Hepatocyte (in vitro differentiated cells): ENCODE measurements around the gene RALB. TPM values are rescaled to one million over a fixed set of nuclear protein-coding genes. Genes with fewer than 3 reads are reported as not detected.

ENCODE experiments used
- DNase-seq: peaks from one replicate; pipeline ENCODE4 v3.0.0-alpha.2; 2016; ENCODE audit warnings: low spot score
- H2AFZ ChIP-seq: fragments of 200-600 bp; sonication (generic); 2 replicates; pipeline ENCODE4 v1.6.0; 2016; ENCODE audit warnings: antibody characterized with exemption, mild to moderate bottlenecking
- H3K27ac ChIP-seq: fragments of 200-600 bp; sonication (generic); 2 replicates; pipeline ENCODE4 v1.5.1; 2016; ENCODE audit warnings: mild to moderate bottlenecking
- H3K27me3 ChIP-seq: fragments of 200-600 bp; sonication (generic); 2 replicates; pipeline ENCODE4 v1.6.1; 2016
- H3K36me3 ChIP-seq: fragments of 200-600 bp; sonication (generic); replicated peaks from 2 replicates; pipeline ENCODE4 v1.5.1; 2016; ENCODE audit warnings: low read depth; ENCODE audit not compliant: insufficient read depth
- H3K4me1 ChIP-seq: fragments of 200-600 bp; sonication (generic); 2 replicates; pipeline ENCODE4 v1.5.1; 2016; ENCODE audit warnings: mild to moderate bottlenecking, moderate library complexity; ENCODE audit not compliant: insufficient read depth
- H3K4me2 ChIP-seq: fragments of 200-600 bp; sonication (generic); 2 replicates; pipeline ENCODE4 v1.6.0; 2016
- H3K4me3 ChIP-seq: fragments of 200-600 bp; sonication (generic); 2 replicates; pipeline ENCODE4 v1.5.1; 2016; ENCODE audit warnings: mild to moderate bottlenecking
- H3K79me2 ChIP-seq: fragments of 200-600 bp; sonication (generic); 2 replicates; pipeline ENCODE4 v1.6.0; 2017; ENCODE audit warnings: mild to moderate bottlenecking
- H3K9me2 ChIP-seq: fragments of 200-600 bp; sonication (generic); replicated peaks from 2 replicates; pipeline ENCODE4 v1.6.0; 2017; ENCODE audit warnings: mild to moderate bottlenecking; ENCODE audit not compliant: insufficient read depth
- H3K9me3 ChIP-seq: fragments of 200-600 bp; sonication (generic); 2 replicates; pipeline ENCODE4 v1.5.1; 2016; ENCODE audit warnings: low read depth, mild to moderate bottlenecking
- H4K20me1 ChIP-seq: fragments of 200-600 bp; sonication (generic); 2 replicates; pipeline ENCODE4 v1.6.0; 2016; ENCODE audit warnings: mild to moderate bottlenecking; ENCODE audit not compliant: insufficient read depth, poor library complexity, severe bottlenecking
- EZH2 ChIP-seq: fragments of 200-600 bp; sonication (generic); IDR thresholded peaks from 2 replicates; pipeline ENCODE4 v1.6.1; 2016; ENCODE audit warnings: antibody characterized with exemption, mild to moderate bottlenecking, borderline replicate concordance
- EZH2phosphoT487 ChIP-seq: fragments of 200-600 bp; sonication (generic); IDR thresholded peaks from one replicate; pipeline ENCODE4 v1.6.1; 2018; ENCODE audit warnings: antibody characterized with exemption, mild to moderate bottlenecking, low read depth, moderate library complexity; ENCODE audit not compliant: unreplicated experiment, severe bottlenecking
- WGBS: methylation state at CpG from one replicate; pipeline ENCODE4 v1.1.6; 2016; ENCODE audit warnings: low lambda C conversion rate; ENCODE audit errors: missing lambda C conversion rate; 5-methylcytosine and 5-hydroxymethylcytosine counted together
- polyA plus RNA-seq: library from polyadenylated mRNA; unstranded; fragments of >200 nt; fragmentation: Nextera tagmentation; extraction: Ambion mirVana; gene quantifications from 2 replicates; pipeline ENCODE4 v1.2.1, GENCODE V29; 2016
- total RNA-seq: library from RNA; depleted of rRNA; stranded (reverse); fragments of >200 nt; gene quantifications from 2 replicates; pipeline ENCODE4 v1.2.3, GENCODE V29; 2014
- TF ChIP-seq, protein P1 (sequence below): fragments of 200-600 bp; sonication (generic); IDR thresholded peaks from 2 replicates; pipeline ENCODE4 v1.5.1; 2016; ENCODE audit warnings: antibody characterized with exemption, mild to moderate bottlenecking; ENCODE audit not compliant: poor library complexity

Gene RALB
- total and polyA plus RNA-seq, 2 experiments from 2014 or later: 68.2 to 74.4 TPM

DNA sequence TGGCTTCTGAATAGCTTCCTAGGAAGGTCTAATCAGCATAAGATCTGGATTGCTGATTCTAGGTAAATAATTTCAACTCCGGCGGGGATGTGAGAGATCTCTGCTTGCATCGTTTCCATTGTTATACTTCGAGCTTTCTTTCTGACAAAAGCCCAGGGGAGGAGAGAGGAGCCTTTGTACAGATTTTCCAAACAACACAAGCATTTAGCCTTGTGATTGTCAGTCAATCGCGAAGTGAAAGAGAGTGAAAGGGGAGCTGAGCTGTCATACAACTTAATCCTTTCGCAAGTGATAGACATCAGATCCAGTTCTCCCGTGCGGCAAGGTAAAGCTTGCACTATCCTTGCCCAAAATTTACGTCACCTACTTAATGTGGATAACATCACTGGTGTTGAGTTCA, 26.2 kb downstream of the RALB start:
- H3K36me3 ChIP-seq: no peaks in the 10 kb centered on the region
- H3K79me2 ChIP-seq: peaks cover 35% of the 10 kb centered on the region
- no peaks in the 10 kb centered on the region for H3K9me3 ChIP-seq
- H3K27me3 ChIP-seq: no peaks in the 10 kb centered on the region
- TF ChIP-seq EZH2: no peak
- no peak for TF ChIP-seq EZH2phosphoT487
- TF ChIP-seq, protein P1, sequence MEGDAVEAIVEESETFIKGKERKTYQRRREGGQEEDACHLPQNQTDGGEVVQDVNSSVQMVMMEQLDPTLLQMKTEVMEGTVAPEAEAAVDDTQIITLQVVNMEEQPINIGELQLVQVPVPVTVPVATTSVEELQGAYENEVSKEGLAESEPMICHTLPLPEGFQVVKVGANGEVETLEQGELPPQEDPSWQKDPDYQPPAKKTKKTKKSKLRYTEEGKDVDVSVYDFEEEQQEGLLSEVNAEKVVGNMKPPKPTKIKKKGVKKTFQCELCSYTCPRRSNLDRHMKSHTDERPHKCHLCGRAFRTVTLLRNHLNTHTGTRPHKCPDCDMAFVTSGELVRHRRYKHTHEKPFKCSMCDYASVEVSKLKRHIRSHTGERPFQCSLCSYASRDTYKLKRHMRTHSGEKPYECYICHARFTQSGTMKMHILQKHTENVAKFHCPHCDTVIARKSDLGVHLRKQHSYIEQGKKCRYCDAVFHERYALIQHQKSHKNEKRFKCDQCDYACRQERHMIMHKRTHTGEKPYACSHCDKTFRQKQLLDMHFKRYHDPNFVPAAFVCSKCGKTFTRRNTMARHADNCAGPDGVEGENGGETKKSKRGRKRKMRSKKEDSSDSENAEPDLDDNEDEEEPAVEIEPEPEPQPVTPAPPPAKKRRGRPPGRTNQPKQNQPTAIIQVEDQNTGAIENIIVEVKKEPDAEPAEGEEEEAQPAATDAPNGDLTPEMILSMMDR: no peak
- no peak for DNase-seq
- no peaks in the 10 kb centered on the region for H3K9me2 ChIP-seq
- H3K4me3 ChIP-seq: no peak overlapping the region
- H4K20me1 ChIP-seq: peaks cover 5% of the 10 kb centered on the region
- H2AFZ ChIP-seq: no peak overlapping the region
- H3K27ac ChIP-seq: no peak overlapping the region
- H3K4me2 ChIP-seq: no peak overlapping the region
- H3K4me1 ChIP-seq: no peaks in the 10 kb centered on the region
- WGBS: 78% methylated on average over 10 of the region's 10 CpGs

DNA sequence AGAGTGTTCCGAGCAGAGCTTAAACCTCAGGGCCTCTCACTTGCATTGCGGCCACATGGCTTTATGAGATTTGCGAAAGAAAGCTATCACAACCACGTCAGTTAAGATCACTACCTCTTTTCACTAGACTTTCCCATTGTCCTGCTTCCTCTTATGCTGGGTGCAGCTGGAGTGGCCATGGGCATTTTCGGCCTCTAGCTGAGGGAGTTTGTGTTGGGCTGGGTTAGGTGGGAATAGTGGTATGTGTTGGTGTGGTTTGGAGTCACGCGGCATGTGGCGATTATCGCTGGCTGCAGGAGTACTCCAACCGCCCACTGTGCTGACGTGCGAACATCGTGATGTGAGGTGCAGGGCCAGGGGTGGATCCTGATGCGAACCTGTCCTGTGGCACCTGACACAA, 27.1 kb downstream of the RALB start:
- no peak for TF ChIP-seq EZH2phosphoT487
- no peak for TF ChIP-seq EZH2
- TF ChIP-seq, protein P1: no peak
- Histone ChIP-seq H3K36me3 (no peaks in the 10 kb centered on the region), H3K4me1 (no peaks in the 10 kb centered on the region), H3K9me3 (no peaks in the 10 kb centered on the region), H4K20me1 (peaks cover 5% of the 10 kb centered on the region), H3K4me2 (no peak overlapping the region), H3K4me3 (no peak overlapping the region), H3K27ac (no peak overlapping the region), H3K9me2 (no peaks in the 10 kb centered on the region), H2AFZ (no peak overlapping the region), H3K79me2 (peaks cover 31% of the 10 kb centered on the region), H3K27me3 (no peaks in the 10 kb centered on the region)
- 94% methylated on average over 14 of the region's 14 CpGs for WGBS
- no peak for DNase-seq

DNA sequence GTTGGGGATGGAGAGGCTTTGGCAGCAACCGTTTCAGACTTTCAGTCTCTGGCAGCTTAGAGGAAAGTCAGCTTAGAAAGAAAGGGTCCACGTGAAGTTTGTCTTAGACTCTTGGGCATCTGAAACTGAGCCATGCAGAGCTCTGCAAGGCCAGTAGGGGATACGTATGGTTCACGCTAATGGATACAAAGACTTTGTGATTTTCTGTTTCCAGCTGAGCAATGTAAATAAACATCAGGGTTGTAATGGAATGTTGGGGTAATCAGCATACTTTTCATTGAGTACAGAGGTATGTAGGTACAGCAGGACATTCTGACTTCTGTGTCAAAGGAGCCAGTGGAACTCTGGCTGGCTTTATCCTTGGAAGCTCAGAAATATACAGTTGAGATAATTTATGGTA, 31.0 kb downstream of the RALB start:
- Histone ChIP-seq H2AFZ (no peak overlapping the region), H3K4me3 (no peak overlapping the region), H3K9me3 (no peaks in the 10 kb centered on the region), H3K79me2 (peaks cover 11% of the 10 kb centered on the region), H3K27me3 (no peaks in the 10 kb centered on the region), H3K4me2 (no peak overlapping the region), H3K9me2 (no peaks in the 10 kb centered on the region), H3K4me1 (peaks cover 7% of the 10 kb centered on the region), H3K36me3 (no peaks in the 10 kb centered on the region), H4K20me1 (no peaks in the 10 kb centered on the region), H3K27ac (no peak overlapping the region)
- peak; percentile 21 for DNase-seq
- TF ChIP-seq, protein P1: peak; percentile 25
- TF ChIP-seq EZH2phosphoT487: no peak
- 54% methylated on average over 4 of the region's 4 CpGs for WGBS

DNA sequence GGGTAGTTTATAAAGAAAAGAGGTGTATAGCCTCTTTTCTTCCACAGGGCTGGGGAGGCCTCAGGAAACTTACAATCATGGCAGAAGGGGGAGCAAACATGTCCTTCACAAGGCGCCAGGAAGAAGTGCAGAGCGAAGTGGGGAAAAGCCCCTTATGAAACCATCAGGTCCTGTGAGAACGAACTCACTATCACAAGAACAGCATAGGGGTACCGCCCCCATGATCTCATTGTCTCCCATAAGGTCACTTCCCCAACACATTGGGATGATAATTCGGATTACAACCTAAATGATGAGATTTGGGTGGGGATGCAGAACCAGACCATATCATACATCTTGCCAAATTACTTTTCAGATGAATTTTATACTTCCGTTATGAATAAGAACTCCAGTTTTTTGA, 32.4 kb downstream of the RALB start:
- H3K36me3 ChIP-seq: no peaks in the 10 kb centered on the region
- no peak for DNase-seq
- H3K9me2 ChIP-seq: no peaks in the 10 kb centered on the region
- H3K4me3 ChIP-seq: no peak overlapping the region
- H3K4me2 ChIP-seq: no peak overlapping the region
- peaks cover 7% of the 10 kb centered on the region for H3K4me1 ChIP-seq
- no peaks in the 10 kb centered on the region for H3K27me3 ChIP-seq
- no peak overlapping the region for H3K27ac ChIP-seq
- peaks cover 13% of the 10 kb centered on the region for H3K79me2 ChIP-seq
- WGBS: 89% methylated on average over 6 of the region's 6 CpGs
- H4K20me1 ChIP-seq: no peaks in the 10 kb centered on the region
- no peaks in the 10 kb centered on the region for H3K9me3 ChIP-seq
- no peak overlapping the region for H2AFZ ChIP-seq
- TF ChIP-seq, protein P1: no peak
- no peak for TF ChIP-seq EZH2
